C4-2B (cell line): ENCODE measurements around the gene TTLL7.
"Not testable (repeated sequence)": the region's sequence is repeated elsewhere in the genome, so short reads cannot be mapped to it uniquely, and the experiment has no call there.

Experiments
- H3K27ac ChIP-seq: fragments of 450-650 bp; 2 replicates; pipeline ENCODE4 v1.5.1; 2017
- CTCF ChIP-seq: fragments of 450-650 bp; conservative IDR thresholded peaks from 2 replicates; pipeline ENCODE4 v1.5.1; 2017; ENCODE audit warnings: mild to moderate bottlenecking
- ZFX ChIP-seq: fragments of 450-650 bp; IDR thresholded peaks from 2 replicates; pipeline ENCODE4 v1.6.1; 2017

Gene TTLL7

GRCh38 chr1:83996621-83997020 lies 2.3 kb downstream of the TTLL7 start:
- no peak for TF ChIP-seq ZFX
- TF ChIP-seq CTCF, result no peak
- H3K27ac ChIP-seq, result no peak overlapping the region

GRCh38 chr1:83996191-83996590 lies 2.7 kb downstream of the TTLL7 start:
- TF ChIP-seq ZFX (no peak), CTCF (no peak)
- H3K27ac ChIP-seq, result no peak overlapping the region

- H3K27ac ChIP-seq, result no peak overlapping the region
- TF ChIP-seq ZFX (no peak), CTCF (no peak)
Measured at GRCh38 chr1:83995649-83996048, 3.3 kb downstream of the TTLL7 start.

- no peak overlapping the region for H3K27ac ChIP-seq
- TF ChIP-seq ZFX (no peak), CTCF (no peak)
Measured at GRCh38 chr1:83994111-83994510, 4.8 kb downstream of the TTLL7 start.

GRCh38 chr1:83990734-83991133 lies 8.2 kb downstream of the TTLL7 start:
- no peak overlapping the region for H3K27ac ChIP-seq
- TF ChIP-seq ZFX (no peak), CTCF (peak; percentile 13)

- TF ChIP-seq ZFX (no peak), CTCF (no peak)
- no peak overlapping the region for H3K27ac ChIP-seq
Measured at GRCh38 chr1:83985048-83985447, 13.9 kb downstream of the TTLL7 start.

GRCh38 chr1:83983918-83984317 lies 15.0 kb downstream of the TTLL7 start:
- H3K27ac ChIP-seq, result not testable (repeated sequence)

GRCh38 chr1:83978056-83978455 lies 20.9 kb downstream of the TTLL7 start:
- H3K27ac ChIP-seq, result no peak overlapping the region
- TF ChIP-seq CTCF (no peak), ZFX (no peak)
